KG1 (cell line): ENCODE results near the gene CST9.
"Not testable (repeated sequence)": the region's sequence is repeated elsewhere in the genome, so short reads cannot be mapped to it uniquely, and the experiment has no call there.

Experiments used
- DNase-seq: peaks from one replicate; lab custom pipeline; 2025; lab: John Stamatoyannopoulos, UW

CST9 gene

GRCh38 chr20:23637282-23638221, 31.8 kb upstream of the CST9 start, which contains the start of gene CST3:
TSS of gene CST3 (minus strand) at chr20:23637955. CDS start at chr20:23637862, 93 bp downstream.
- no peak for DNase-seq

DNA sequence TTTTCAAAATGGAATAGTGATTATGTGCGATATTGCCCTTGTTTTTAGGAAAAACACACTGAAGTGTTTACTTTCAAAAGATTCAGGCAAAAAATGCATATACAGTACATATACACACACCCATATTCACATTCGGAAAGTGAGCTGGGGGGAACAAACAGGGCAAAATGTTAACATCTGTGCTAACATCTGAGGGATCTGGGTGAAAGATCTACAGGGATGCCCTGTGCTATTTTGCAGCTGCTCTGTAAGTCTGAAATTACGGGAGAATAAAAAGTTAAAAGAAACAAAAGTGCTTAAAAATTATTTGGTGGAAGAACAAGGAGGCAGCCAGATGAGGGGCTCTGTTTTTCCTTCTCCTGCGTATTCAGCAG, 31.2 kb upstream of the CST9 start:
- DNase-seq, result no peak

DNA sequence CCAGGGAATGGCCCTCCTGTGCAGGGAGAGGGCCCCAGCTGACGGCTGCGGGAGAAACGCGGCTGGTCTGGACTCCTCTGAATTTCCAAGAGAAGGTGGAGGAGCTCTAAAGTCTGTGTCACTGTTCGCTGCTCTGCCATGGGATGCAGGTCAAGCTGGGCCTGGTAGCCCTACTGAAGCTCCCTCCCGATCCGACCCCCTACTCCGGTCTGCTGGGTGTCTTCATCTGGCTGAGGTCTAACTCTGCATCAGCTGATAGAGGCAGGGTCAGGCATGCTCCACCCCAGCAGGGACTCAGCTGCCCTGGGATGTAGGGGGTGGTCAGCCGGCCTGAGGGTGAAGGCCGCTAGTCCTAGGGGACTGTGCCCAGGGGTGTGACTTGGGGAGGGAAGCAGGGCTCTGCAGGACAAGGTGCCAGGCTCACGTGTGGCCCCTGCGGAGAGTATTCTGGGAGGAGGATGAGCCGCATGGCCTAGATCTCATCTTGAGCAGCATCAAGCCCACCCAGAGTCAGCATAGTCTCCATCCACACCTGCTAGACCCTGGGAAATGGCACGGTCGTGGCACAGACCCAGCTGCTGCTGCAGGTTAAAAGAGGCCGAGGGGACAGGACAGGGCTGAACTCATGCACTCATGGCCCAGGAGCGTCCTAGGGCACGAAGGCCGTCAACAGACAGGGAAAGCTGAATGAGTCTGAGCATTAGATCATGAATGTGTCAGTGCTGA, 30.6 kb upstream of the CST9 start:
- DNase-seq, result no peak

DNA sequence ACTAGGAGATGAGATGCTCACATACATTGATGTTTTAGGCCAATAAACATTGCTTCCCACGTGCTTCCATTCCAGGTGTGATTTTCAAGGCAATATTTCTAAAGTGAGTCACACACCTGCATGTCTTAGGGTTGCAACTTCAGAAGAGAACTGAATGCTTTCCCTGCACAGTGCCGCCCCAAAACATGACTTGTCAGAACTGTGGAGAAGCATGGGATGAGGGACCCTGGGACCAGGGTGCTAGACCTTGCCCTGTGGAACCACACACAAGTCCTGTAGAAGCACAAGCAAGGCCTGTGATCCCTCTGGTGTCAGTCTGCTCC, 30.0 kb upstream of the CST9 start:
- DNase-seq, result not testable (repeated sequence)

DNA sequence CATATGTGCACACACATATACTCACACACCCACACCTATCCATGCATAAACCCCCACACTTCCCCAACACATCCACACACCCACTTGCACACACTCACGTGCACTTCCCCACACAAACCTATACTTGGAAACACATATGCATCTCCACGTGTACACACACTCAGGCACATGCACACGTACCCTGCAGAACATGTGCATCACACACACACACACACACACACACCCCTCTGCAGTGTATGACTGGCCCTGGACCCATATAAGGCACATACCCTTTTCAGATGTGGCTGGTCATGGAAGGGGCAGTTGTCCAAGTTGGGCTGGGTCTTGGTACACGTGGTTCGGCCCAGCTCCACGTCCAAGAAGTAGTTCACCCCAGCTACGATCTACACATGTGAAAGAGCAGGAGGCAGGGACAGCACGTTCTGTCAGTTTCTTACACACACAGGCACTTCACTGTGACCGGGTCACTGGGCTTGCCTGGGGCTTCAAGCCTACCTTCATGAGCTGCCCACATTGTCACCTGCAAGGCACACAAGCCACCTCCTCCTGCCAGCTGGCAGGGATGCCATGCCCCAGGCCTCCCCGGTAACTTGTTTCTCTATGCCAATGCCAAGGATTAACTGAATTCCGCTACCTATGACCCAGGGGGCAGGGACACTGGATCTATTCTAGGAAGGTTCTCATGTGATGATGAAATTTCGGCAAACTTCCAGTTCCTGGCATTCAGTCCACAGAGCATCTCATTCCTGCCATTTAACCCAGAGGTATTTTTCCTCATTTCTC, 29.5 kb upstream of the CST9 start:
- DNase-seq, result no peak

DNA sequence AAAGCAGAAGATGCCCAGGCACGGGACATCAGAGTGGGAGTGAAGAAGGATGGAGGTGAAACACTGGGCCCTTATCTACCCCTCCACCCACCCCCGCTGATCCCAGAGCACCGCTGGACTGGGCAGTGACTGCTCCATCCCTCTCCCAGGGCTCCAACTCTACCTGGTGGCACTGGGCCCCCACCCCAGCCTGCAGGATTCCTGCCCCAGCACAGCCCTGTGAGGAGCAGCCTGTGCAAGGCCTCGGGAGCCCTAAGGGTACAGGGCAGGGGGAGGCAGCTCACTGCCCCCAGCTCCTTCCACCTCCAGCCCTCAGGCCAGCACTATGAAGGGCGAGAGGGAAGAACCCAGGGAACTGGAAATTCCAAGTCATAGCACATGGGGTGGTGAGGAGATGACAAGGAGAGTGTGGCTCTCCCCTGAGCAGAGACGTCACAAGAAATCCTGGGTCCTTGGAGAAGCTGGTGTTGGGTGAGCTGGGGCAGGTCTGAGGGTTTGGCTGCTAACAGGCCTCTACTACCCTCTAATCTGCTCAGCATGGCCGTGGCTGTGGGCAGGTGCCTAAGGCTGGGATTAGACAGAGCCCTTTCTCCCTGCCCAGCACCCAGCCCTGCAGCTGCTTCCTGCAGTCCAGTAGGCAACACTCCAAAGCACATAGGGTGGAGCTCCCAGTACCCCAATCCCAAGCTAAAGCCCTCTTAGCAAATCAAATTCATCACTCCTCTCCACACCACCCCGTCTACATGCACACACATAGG, 28.5 kb upstream of the CST9 start:
- DNase-seq, result no peak

DNA sequence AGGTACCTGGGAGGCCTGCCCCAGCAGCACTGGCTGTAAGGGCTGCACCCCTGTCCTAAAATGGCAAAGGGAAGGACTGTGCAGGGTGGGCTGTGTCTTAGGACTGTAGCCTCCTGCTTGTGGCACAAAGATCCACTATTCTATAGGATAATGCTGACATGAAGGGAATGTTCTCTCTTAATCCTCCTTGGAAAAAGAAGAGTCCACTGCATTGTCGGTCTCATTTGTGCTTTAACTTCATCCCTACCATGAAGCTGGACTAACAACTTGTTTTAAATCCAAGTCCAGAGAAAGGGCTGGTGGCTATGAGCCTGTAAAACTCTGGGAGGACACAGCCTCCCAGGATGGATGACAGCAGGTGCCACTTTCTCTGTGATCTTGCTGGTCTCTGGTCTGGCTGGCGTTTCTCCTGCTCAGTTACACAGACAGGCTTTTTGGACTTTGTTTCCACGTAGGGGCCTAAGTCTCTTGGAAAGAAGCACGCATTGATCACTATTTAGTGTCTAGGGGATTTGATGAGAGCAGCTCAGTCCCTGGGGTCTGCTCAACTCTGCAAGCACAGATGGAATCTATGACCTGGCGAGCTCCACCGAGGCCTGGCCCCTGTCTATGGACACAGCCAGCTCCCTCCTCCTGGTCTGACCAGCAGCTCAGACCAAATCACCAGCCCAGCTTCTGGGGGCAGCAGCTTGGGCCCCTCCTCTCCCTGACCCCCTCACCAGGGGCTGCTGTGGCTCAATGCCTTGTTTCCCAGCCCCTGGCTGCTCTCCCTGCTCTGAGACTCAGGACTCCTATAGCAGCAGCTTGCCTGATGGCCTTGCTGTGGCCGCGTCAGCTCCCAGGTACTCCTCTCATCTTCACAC, 27.2 kb upstream of the CST9 start:
- no peak for DNase-seq

GRCh38 chr20:23631981-23632710, 26.4 kb upstream of the CST9 start:
- no peak for DNase-seq

- no peak for DNase-seq
Observed at GRCh38 chr20:23631226-23631822, 25.6 kb upstream of the CST9 start.

- no peak for DNase-seq
Observed at GRCh38 chr20:23630392-23630849, 24.7 kb upstream of the CST9 start.

DNA sequence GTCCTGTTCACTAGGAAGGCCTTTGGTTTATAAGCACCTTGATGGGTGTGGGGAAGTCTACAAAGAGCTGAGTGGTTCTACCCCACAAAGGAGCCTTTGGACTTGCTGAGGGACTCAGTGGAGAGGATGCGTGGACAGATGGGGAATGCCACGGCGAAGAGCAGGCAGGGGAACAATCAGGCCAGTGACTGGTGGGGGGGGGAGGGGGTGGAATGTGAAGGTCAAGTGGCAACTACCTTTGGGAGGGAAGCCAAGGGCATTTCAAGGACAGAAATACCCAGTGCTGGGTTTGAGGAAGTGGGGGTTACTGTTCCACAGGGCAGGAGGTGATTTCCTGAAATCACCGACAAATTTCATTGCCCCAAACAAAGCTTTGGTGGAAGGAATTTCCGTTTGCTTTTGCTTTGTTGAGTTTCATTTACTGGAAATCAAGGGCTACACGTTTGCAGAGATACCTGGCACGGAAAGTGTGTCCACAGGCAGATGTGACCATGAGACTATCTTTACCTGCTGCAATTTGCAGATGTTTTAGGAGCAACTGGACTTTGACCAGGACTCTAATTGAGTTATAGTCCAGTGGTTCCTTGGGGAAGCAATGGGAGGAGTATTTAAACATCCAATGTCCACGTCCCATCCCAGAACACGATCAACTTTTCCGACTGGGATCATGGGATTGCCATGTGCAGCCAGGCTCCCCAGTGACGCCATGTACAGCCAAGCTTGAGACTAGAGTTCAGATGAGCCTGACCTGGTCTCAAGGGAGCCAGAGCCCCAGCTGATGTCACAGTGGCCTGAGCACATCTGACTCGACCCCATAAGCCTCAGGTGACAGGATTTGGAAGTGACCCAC, 24.1 kb upstream of the CST9 start:
- DNase-seq, result no peak

- no peak for DNase-seq
Observed at GRCh38 chr20:23629017-23629541, 23.4 kb upstream of the CST9 start.

DNA sequence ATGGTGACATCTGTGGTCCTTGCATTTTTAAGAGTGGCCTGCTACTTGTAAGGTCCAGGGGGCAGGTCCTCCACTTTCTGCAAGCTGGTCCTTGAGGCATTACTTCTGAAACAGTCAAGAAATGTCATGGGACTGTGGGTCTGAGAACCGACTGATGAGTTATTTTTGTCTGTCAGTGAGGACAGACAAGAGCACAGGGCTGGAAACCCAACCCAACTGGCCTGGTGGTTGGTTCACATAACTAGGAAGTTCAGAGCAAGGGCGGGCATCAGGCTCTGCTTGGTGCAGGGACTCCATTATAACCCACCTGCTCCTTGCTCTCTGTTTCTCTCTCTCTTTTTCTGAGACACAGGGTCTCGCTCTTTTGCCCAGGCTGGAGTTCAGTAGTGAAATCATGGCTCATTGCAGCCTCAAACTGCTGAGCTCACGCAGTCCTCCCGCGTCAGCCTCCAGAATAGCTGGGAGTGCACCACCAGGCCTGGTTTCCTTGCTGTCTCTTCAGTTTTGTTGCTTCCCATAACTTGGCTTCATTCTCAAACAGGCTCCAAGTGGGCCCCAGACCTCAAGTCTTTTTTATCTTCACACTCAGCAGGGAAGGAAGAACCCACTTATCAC, 22.8 kb upstream of the CST9 start:
- DNase-seq, result no peak

- DNase-seq, result no peak
Observed at GRCh38 chr20:23627501-23627900, 21.8 kb upstream of the CST9 start.

DNA sequence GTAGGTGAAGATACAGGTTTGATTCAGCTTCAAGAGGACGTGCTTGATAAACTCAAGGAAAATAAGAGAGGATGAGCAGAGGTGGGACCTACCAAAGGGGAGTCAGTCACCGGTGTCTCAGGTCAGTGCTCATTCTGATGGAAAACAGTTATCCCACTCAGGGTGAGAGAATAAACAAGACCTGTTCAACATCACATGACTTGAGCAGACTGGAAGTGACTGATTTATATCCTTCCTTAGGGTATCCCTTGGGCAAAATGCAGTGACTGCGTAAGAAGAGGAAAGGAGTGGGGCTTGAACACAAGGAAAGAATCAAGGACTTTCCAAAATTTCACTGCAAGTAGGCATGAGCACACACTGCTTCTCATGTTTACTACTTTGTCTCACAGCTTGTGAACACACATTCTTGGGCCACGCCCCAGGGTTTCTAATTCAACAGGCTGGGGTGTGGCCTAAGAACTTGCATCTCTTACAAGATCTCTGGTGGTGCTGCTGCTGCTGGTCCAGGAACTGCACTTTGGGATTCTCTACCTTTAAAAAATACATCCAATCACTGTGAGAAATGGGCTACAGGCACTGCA, 20.4 kb upstream of the CST9 start:
- no peak for DNase-seq

GRCh38 chr20:23625236-23625964, 19.7 kb upstream of the CST9 start:
- DNase-seq, result no peak

GRCh38 chr20:23624324-23624691, 18.6 kb upstream of the CST9 start:
- no peak for DNase-seq
